Measurements from ENCODE around the gene FLNA. TPM values are rescaled to one million over a fixed set of nuclear protein-coding genes. Genes with fewer than 3 reads are reported as not detected.
A peak's percentile ranks its signal among the peaks of the same experiment; 100 is the strongest.

The FLNA gene
- total and polyA plus RNA-seq, 10 donors = 259 to 1,447 (median 600) TPM

GRCh38 chrX:154328646-154329045, 45.8 kb downstream of the FLNA start:
- Histone ChIP-seq H3K4me1 (peaks cover 4 to 27% (median 20%) of the 10 kb centered on the region in 6 donors), H3K27ac (no peak overlapping the region), H3K4me3 (no peak overlapping the region), H3K9me3 (no peaks in the 10 kb centered on the region), H3K27me3 (replicated peaks in 1 of 7) (peaks cover 0 to 8% (median 0%) of the 10 kb centered on the region in 7 donors), H3K36me3 (no peaks in the 10 kb centered on the region)
- intact Hi-C loops (cut with DNase I; ENCODE audit: low total_unique reads) = no loop called here
- 83 to 96% (median 92%) methylated on average over 2 to 5 of the region's 5 CpGs for WGBS, 5 donors
- DNase-seq = peak; percentile 64
- TF ChIP-seq POLR2AphosphoS5 (IDR thresholded peaks at IDR 0.05) (no peak), CTCF (IDR thresholded peaks at IDR 0.05 in 8 of 11, conservative IDR thresholded peaks at IDR 0.05 in 3 of 11) (no peak), POLR2A (IDR thresholded peaks at IDR 0.05) (no peak)

GRCh38 chrX:154327038-154327820, 47.2 kb downstream of the FLNA start:
- Histone ChIP-seq H3K4me3 (peak overlapping the region in 1 of 8 donors; percentile 12), H3K27ac (peak overlapping the region in 7 of 8 donors; percentile 15 to 64 (median 49)), H3K27me3 (replicated peaks in 1 of 7) (peaks cover 0 to 8% (median 0%) of the 10 kb centered on the region in 7 donors), H3K9me3 (no peaks in the 10 kb centered on the region), H3K4me1 (peaks cover 4 to 23% (median 20%) of the 10 kb centered on the region in 6 donors), H3K36me3 (no peaks in the 10 kb centered on the region)
- intact Hi-C loops (cut with DNase I; ENCODE audit: low total_unique reads) = no loop called here
- 24 to 53% (median 46%) methylated on average over 5 to 11 of the region's 11 CpGs for WGBS, 5 donors
- DNase-seq = no peak
- no peak for TF ChIP-seq POLR2A (IDR thresholded peaks at IDR 0.05)
- peak in 3 of 11 experiments; percentile 8 to 30 (median 18) for TF ChIP-seq CTCF (IDR thresholded peaks at IDR 0.05 in 8 of 11, conservative IDR thresholded peaks at IDR 0.05 in 3 of 11)
- peak in 1 of 3 donors; percentile 35 for TF ChIP-seq POLR2AphosphoS5 (IDR thresholded peaks at IDR 0.05)

- no peak for TF ChIP-seq CTCF (IDR thresholded peaks at IDR 0.05 in 8 of 11, conservative IDR thresholded peaks at IDR 0.05 in 3 of 11)
- TF ChIP-seq POLR2A (IDR thresholded peaks at IDR 0.05) = no peak
- TF ChIP-seq POLR2AphosphoS5 (IDR thresholded peaks at IDR 0.05) = no peak
- WGBS, 5 donors = 79 to 93% (median 88%) methylated on average over 8 of the region's 8 CpGs
- Histone ChIP-seq H3K4me1 (peaks cover 4 to 31% (median 20%) of the 10 kb centered on the region in 6 donors), H3K9me3 (no peaks in the 10 kb centered on the region), H3K4me3 (no peak overlapping the region), H3K27ac (peak overlapping the region in 1 of 8 donors; percentile 64), H3K36me3 (no peaks in the 10 kb centered on the region), H3K27me3 (replicated peaks in 1 of 7) (peaks cover 0 to 8% (median 0%) of the 10 kb centered on the region in 7 donors)
- no peak for DNase-seq
- intact Hi-C loops (cut with DNase I; ENCODE audit: low total_unique reads) = no loop called here
Measured at GRCh38 chrX:154325541-154325940, 48.9 kb downstream of the FLNA start.

GRCh38 chrX:154323537-154323936, 50.9 kb downstream of the FLNA start:
- intact Hi-C loops (cut with DNase I; ENCODE audit: low total_unique reads) = no loop called here
- TF ChIP-seq POLR2AphosphoS5 (IDR thresholded peaks at IDR 0.05) (no peak), CTCF (IDR thresholded peaks at IDR 0.05 in 8 of 11, conservative IDR thresholded peaks at IDR 0.05 in 3 of 11) (no peak), POLR2A (IDR thresholded peaks at IDR 0.05) (no peak)
- Histone ChIP-seq H3K27me3 (replicated peaks in 1 of 7) (peaks cover 0 to 8% (median 0%) of the 10 kb centered on the region in 7 donors), H3K36me3 (no peaks in the 10 kb centered on the region), H3K27ac (no peak overlapping the region), H3K4me1 (peaks cover 4 to 31% (median 20%) of the 10 kb centered on the region in 6 donors), H3K4me3 (no peak overlapping the region), H3K9me3 (no peaks in the 10 kb centered on the region)
- DNase-seq = peak; percentile 62
- 70 to 87% (median 77%) methylated on average over 4 to 7 of the region's 7 CpGs for WGBS, 5 donors
